Gastroesophageal sphincter (tissue), 4 donors: ENCODE data around the gene TMEM255B. TPM values are rescaled to one million over a fixed set of nuclear protein-coding genes. Genes with fewer than 3 reads are reported as not detected.

Experiments
- ATAC-seq: fragments of 150-250 bp; one replicate; pipeline ENCODE4 v1.9.1; 2016; ENCODE audit warnings: mild to moderate bottlenecking, moderate library complexity
- H3K27ac ChIP-seq, 4 donors: fragments of 200-600 bp; sonication (generic) in 3 of 4; 1 replicate in 3 of 4; 2 replicates in 1 of 4; pipeline ENCODE4 v1.5.1; 2016 to 2019
- H3K27me3 ChIP-seq: fragments of 200-600 bp; sonication (generic); one replicate; pipeline ENCODE4 v1.5.1; 2019
- H3K36me3 ChIP-seq, 2 donors: fragments of 200-600 bp; sonication (generic); one replicate each; pipeline ENCODE4 v1.5.1; 2019; ENCODE audit warnings: control low read depth in 1 of 2
- H3K4me1 ChIP-seq, 3 donors: fragments of 200-600 bp; sonication (generic); 1 replicate in 2 of 3; 2 replicates in 1 of 3; pipeline ENCODE4 v1.5.1; 2016 to 2019; ENCODE audit warnings: control low read depth in 2 of 3
- H3K4me3 ChIP-seq, 2 donors: fragments of 200-600 bp; sonication (generic); one replicate each; pipeline ENCODE4 v1.5.1; 2019; ENCODE audit warnings: mild to moderate bottlenecking in 1 of 2, moderate library complexity in 1 of 2
- H3K9me3 ChIP-seq, 3 donors: fragments of 200-600 bp; sonication (generic); one replicate each; pipeline ENCODE4 v1.5.1; 2017 to 2019; ENCODE audit warnings: control low read depth in 2 of 3
- CTCF ChIP-seq, 4 experiments: fragments of 200-600 bp in 2 of 4; fragments of 450-650 bp in 2 of 4; sonication (generic) in 1 of 4; IDR thresholded peaks; one replicate each; pipeline ENCODE4 v1.5.1; 2017 to 2019; ENCODE audit warnings: antibody characterized with exemption in 4 of 4, mild to moderate bottlenecking in 2 of 4, moderate library complexity in 2 of 4
- EP300 ChIP-seq: sonication (generic); formaldehyde crosslinking; IDR thresholded peaks from one replicate; pipeline ENCODE4 v1.6.1; 2017; ENCODE audit warnings: antibody characterized with exemption, mild to moderate bottlenecking
- POLR2A ChIP-seq, 2 donors: fragments of 450-650 bp; IDR thresholded peaks; one replicate each; pipeline ENCODE4 v1.6.1; 2017; ENCODE audit warnings: antibody characterized with exemption in 2 of 2, mild to moderate bottlenecking in 2 of 2, moderate library complexity in 1 of 2
- POLR2AphosphoS5 ChIP-seq: sonication (generic); formaldehyde crosslinking; IDR thresholded peaks from one replicate; pipeline ENCODE4 v1.6.1; 2017; ENCODE audit warnings: antibody characterized with exemption
- WGBS, 2 donors: methylation state at CpG; one replicate each; pipeline ENCODE4 v1.1.5; 2018; ENCODE audit warnings: low coverage in 1 of 2; 5-methylcytosine and 5-hydroxymethylcytosine counted together
- total RNA-seq, 4 donors: library from RNA; depleted of rRNA; stranded (reverse); fragments of >200 nt; gene quantifications; one replicate each; pipeline ENCODE4 v1.1.0, GENCODE V29; 2016

The TMEM255B gene
- total RNA-seq, 4 donors from 2014 or later: 4.9 to 13.2 (median 7.8) TPM

- WGBS, 2 donors: 74 to 79% methylated on average over 3 to 4 of the region's 5 CpGs
- Histone ChIP-seq H3K4me1 (no peaks in the 10 kb centered on the region), H3K36me3 (no peaks in the 10 kb centered on the region), H3K27me3 (no peaks in the 10 kb centered on the region), H3K9me3 (no peaks in the 10 kb centered on the region), H3K4me3 (no peak overlapping the region), H3K27ac (no peak overlapping the region)
- no peak for ATAC-seq
- no peak for TF ChIP-seq CTCF (IDR thresholded peaks at IDR 0.05)
- no peak for TF ChIP-seq EP300
- no peak for TF ChIP-seq POLR2A (IDR thresholded peaks at IDR 0.05)
- TF ChIP-seq POLR2AphosphoS5: no peak
Measured at GRCh38 chr13:113784645-113785024, 25.6 kb downstream of the TMEM255B start.

GRCh38 chr13:113785051-113786010 lies 26.3 kb downstream of the TMEM255B start:
- WGBS, 2 donors: 81 to 82% methylated on average over 2 to 8 of the region's 19 CpGs
- no peak overlapping the region for H3K27ac ChIP-seq
- H3K4me1 ChIP-seq: no peaks in the 10 kb centered on the region
- no peak for TF ChIP-seq POLR2AphosphoS5
- TF ChIP-seq POLR2A (IDR thresholded peaks at IDR 0.05): no peak
- TF ChIP-seq CTCF (IDR thresholded peaks at IDR 0.05): no peak
- no peak for TF ChIP-seq EP300
- no peaks in the 10 kb centered on the region for H3K36me3 ChIP-seq
- H3K4me3 ChIP-seq: no peak overlapping the region
- ATAC-seq: no peak
- H3K9me3 ChIP-seq: no peaks in the 10 kb centered on the region
- H3K27me3 ChIP-seq: no peaks in the 10 kb centered on the region

DNA sequence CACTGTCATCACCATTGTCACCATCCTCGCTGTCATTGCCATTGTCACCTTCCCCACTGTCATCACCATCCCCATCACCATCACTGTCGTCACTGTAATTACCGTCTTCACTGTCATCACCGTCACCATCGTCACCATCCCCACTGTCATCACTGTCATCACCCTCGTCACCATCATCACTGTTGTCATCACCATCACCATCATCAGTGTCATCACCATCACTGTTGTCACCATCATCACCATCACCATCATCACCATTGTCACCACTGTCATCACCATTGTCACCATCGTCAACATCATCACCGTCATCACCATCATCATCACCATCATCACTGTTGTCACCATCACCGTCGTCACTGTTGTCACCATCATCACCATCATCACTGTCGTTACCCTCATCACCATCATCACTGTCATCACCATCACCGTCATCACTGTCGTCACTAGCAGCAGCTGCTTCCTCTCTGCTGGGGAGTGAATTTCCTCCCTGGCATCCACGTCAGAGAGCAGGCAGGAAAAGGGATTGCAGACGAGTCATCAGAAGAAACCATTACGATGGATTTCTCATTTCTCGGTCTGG lies 27.3 kb downstream of the TMEM255B start:
- no peak for ATAC-seq
- TF ChIP-seq CTCF (IDR thresholded peaks at IDR 0.05) (no peak), EP300 (no peak), POLR2AphosphoS5 (no peak)
- no peak overlapping the region for H3K27ac ChIP-seq

GRCh38 chr13:113787694-113788093 lies 28.7 kb downstream of the TMEM255B start:
- Histone ChIP-seq H3K36me3 (no peaks in the 10 kb centered on the region), H3K27ac (no peak overlapping the region), H3K4me3 (no peak overlapping the region), H3K9me3 (no peaks in the 10 kb centered on the region), H3K27me3 (no peaks in the 10 kb centered on the region), H3K4me1 (no peaks in the 10 kb centered on the region)
- no peak for ATAC-seq
- TF ChIP-seq EP300 (no peak), POLR2AphosphoS5 (no peak), CTCF (IDR thresholded peaks at IDR 0.05) (no peak), POLR2A (IDR thresholded peaks at IDR 0.05) (no peak)
- 59% methylated on average over 4 of the region's 12 CpGs; no CpG with 5 or more reads in 1 of the 2 donors for WGBS, 2 donors

More for the DNA sequence above, 27.3 kb downstream of the TMEM255B start:
- no peaks in the 10 kb centered on the region for H3K4me1 ChIP-seq
- 80 to 87% methylated on average over 10 to 12 of the region's 17 CpGs for WGBS, 2 donors
- H3K9me3 ChIP-seq: no peaks in the 10 kb centered on the region
- no peak overlapping the region for H3K4me3 ChIP-seq
- H3K27me3 ChIP-seq: no peaks in the 10 kb centered on the region
- H3K36me3 ChIP-seq: no peaks in the 10 kb centered on the region
